Ovary (tissue), 3 donors: Measurements from ENCODE around the gene PLXNA2.

Experiments
- EP300 ChIP-seq: sonication (generic); formaldehyde crosslinking; IDR thresholded peaks from one replicate; pipeline ENCODE4 v1.6.1; 2017; ENCODE audit warnings: antibody characterized with exemption
- TF ChIP-seq, protein P1 (sequence below), 3 donors: fragments of 450-650 bp in 2 of 3; fragments of 200-600 bp in 1 of 3; IDR thresholded peaks; one replicate each; pipeline versions ENCODE4 v1.5.1 to v1.8.0; 2016 to 2022; ENCODE audit warnings: antibody characterized with exemption in 3 of 3, mild to moderate bottlenecking in 1 of 3
- donor health status: DM: no; HTN: no; CAD: no.

DNA sequence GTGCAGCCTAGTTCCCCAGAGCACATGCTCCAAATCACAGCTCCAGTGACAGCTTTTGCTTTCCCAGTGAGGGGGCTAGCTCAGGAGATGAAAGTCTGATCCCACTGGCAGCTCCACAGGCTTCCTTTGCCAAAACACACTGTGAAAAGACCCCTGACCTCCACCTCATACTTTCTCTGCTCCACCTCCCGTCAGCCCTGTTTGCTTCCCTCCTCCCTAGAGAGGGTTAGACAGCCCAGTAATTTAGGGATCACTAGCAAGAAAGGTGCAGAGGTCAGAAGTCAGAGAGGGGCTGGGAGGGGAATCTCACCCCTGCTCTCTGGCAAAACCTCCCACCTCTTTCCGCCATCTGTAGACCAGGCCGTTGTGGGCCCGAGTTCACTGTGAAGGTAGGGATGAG, 62.8 kb downstream of the PLXNA2 start:
- TF ChIP-seq, protein P1, sequence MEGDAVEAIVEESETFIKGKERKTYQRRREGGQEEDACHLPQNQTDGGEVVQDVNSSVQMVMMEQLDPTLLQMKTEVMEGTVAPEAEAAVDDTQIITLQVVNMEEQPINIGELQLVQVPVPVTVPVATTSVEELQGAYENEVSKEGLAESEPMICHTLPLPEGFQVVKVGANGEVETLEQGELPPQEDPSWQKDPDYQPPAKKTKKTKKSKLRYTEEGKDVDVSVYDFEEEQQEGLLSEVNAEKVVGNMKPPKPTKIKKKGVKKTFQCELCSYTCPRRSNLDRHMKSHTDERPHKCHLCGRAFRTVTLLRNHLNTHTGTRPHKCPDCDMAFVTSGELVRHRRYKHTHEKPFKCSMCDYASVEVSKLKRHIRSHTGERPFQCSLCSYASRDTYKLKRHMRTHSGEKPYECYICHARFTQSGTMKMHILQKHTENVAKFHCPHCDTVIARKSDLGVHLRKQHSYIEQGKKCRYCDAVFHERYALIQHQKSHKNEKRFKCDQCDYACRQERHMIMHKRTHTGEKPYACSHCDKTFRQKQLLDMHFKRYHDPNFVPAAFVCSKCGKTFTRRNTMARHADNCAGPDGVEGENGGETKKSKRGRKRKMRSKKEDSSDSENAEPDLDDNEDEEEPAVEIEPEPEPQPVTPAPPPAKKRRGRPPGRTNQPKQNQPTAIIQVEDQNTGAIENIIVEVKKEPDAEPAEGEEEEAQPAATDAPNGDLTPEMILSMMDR (IDR thresholded peaks at IDR 0.05): no peak
- TF ChIP-seq EP300: no peak
